ENCODE results near the gene UBE2U.

UBE2U gene

DNA sequence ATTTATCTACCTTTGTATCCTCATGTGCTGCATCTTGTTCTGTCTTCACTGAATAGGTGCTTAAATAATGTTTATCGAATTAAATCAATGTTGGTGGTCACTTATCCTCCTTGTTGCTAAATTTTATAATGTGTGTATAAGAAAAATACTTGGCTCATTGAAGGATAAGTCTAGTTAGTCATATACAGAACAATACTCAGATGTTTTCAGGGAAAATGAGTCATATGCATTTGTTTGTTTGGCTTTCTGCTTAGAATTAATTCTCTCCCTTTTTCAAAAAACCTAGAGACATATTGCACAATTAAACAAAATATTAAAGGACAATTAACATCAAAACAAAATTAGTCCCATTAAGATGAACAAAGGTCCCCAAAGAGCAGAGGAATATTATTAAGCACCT, 89.0 kb downstream of the UBE2U start:
- no peak for DNase-seq (ENCODE audit: low read depth in 2 of 2)

DNA sequence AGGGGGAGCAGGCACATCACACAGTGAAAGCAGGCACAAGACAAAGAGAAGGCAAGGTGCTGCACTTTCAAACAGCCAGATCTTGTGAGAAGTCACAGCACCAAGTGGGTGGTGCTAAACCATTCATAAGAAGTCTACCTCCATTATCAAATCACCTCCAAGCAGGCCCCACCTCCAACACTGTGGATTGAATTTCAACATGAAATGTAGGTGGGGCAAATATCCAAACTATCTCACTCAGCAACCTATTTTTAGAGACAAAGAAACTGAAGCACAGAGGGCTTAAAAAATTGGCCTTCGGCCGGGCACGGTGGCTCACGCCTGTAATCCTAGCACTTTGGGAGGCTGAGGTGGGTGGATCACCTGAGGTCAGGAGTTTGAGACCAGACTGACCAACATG, 90.4 kb downstream of the UBE2U start:
- DNase-seq (ENCODE audit: low read depth in 2 of 2), result no peak

DNA sequence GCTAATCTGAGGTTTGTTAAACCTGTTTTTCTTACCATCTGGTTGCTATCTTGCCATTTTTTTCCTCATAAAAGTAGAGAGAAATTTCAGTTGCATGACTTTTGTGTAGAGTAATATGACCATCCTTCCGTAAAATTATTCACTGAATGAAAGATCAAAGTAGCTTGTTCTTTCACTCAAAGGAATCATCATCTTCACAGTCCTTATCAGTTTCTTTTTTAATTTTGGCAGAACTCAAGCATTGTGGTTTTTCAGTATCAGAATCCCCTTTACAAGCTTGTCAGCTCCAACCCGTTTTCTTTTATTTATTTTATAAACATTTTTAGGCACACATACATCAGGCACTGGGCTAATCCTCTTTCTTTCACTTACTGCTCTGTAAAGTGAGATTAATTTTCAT, 91.7 kb downstream of the UBE2U start:
- no peak for DNase-seq (ENCODE audit: low read depth in 2 of 2)

DNA sequence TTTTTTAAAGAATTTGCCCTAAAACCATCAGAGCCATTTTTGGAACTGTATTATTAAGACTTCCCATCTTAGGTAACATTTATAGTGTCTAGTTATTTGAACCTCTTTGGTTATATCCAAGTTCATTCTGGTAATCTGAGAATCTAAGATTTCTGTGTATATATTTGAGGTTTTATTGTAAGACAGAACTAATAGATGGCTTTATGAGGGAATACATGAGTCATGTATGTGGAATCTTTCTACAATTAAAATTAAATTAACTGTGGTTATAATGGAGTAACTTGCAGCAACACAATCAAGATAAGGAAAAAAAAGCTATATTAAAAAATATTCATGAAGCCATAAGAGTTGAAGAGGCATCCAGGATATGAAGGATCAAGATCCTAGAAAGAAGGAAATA, 92.1 kb downstream of the UBE2U start:
- no peak for DNase-seq (ENCODE audit: low read depth in 2 of 2)

DNA sequence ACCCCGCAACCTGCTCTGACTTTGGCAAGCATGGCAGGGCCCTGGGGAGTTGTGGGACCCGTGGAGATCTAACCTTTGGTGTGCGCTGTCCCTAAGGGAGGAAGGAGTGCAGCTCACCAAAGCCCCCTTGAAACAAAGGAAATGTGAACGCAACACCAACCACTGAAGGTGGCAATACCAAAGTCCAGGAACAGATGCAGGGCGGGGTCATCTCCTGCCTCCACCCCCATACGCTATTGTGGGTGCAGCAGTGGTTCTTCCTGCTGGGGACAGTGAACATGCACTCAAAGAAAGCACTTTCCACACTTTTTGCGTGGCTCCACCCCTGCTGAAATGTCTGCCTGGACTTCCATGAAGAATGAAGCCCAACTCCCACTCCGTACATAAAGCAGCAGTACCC, 93.0 kb downstream of the UBE2U start:
- DNase-seq (ENCODE audit: low read depth in 2 of 2), result no peak

DNA sequence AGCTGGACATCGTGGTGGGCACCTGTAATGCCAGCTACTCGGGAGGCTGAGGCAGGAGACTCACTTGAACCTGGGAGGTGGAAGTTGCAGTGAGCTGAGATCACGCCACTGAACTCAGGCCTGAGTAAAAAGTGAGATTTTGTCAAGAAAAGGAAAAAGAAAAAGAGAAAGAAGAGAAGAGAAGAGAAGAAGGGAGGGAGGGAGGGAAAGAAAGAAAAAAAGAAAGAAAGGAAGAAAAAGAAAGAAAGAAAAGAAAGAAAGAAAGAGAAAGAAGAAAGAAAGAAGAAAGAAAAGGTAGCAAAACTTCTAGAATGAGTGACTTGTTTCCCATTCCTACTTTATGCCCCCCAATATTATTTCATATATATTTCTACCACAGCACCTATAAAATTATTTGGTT, 98.8 kb downstream of the UBE2U start:
- no peak for DNase-seq (ENCODE audit: low read depth in 2 of 2)

DNA sequence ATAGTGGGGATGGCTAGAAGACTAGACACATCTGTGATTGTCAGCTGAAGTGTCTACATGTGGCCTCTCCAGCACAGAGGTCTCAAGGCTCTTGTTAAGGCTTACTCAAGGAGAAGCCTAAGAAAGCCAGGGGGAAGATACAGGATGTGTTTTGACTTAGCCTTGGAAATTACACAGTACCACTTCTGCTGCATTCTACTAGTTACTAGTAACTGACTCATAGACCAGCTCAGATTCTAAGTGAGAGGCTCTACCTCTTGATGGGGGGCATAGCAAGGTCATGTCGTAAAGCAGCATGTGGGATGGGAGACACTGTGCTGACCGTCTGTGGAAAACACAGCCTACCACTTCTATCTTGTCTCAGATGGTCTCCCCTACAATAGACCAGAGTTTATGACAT, 99.5 kb downstream of the UBE2U start:
- no peak for DNase-seq (ENCODE audit: low read depth in 2 of 2)

DNA sequence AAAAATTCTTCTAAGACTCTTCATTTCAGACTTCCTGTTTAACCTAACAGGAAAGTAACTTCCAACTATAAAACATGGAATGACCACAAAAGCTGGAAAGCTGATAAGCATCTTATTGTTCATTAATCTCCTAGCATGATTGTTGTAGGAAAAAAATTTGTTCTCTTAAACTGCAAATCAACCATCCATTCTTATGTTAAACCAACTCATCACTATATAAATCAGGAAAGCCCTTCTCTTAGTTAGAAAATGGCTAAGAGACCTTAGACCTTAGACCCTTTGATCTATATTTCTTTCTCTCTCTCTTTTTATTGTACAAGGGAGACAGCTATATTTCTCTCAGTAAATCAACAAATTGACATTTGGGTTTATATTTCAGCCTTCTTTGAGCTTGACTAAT, 101.4 kb downstream of the UBE2U start:
- no peak for DNase-seq (ENCODE audit: low read depth in 2 of 2)

DNA sequence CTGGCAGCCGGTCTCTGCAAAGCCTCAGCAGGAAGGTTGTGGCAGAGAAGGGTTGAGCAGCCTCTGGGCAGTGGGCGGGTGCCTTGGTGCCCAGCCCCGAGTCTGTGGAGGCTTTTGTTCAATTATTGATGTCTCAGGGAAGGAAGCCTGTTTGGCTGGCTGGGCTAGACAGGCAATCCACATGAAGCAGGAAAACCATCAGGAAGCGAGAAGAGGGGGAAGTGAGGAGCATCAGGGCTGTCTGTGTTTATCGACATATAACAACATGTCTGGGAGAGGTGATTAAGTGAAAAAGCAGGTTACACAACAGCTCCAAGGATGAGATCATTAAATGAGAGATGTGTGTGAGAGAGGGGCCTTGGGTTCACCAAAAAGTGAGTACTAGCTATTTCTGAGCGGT, 105.4 kb downstream of the UBE2U start:
- no peak for DNase-seq (ENCODE audit: low read depth in 2 of 2)

DNA sequence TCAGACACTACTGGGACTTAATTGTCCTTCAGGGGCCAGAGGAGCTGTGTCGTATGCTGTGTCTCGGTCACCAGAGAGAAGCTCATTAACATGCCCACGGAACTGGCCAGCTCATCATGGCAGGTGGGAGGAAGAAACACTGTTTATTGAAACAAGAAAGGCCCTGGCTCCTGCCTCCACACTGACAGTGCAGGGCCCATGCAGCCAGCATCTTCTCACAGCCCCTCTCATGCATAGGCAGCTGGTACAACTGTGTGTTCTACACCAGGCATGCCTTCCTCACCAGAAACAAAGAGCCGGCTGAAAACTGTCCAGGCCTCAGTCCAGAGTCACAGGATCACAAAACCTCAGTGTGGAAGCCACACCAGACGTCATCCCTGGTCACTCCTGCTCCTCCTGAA, 106.0 kb downstream of the UBE2U start:
- DNase-seq (ENCODE audit: low read depth in 2 of 2), result no peak

DNA sequence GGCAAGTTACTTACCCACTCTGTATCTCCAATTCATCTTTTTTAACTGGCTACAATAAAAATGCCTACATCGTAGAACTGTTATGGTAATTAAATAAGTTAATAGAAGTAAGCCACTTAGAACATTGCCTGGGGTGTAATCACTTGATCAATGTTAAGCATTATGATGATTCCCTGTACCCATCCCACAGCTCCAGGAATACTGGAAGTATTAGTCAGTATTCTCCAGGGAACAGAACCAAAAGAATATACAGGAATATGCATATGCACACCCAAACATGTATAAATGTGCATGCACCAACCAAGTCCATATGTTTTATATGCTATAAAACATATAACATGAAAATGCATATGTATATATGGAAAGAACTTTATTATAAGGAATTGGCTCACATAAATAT, 107.3 kb downstream of the UBE2U start:
- DNase-seq (ENCODE audit: low read depth in 2 of 2), result no peak

DNA sequence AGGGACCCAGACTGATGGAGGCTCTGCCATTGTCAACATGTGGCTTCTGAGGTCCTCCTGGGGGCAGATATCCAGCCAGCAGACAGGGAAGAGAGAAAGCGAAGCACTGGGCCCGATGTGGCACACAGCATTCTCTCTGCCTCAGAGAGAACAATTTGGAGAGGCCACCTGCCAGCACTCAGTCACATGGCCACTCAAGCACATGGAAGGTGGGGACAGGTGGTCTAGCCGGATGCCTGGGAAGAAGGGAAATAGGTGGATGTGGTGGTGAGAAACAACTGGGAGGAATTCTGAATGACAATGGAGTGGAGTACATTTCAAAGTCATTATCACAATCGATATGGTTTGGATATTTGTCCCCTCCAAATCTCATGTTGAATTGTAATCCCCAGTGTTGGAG, 109.0 kb downstream of the UBE2U start:
- no peak for DNase-seq (ENCODE audit: low read depth in 2 of 2)

DNA sequence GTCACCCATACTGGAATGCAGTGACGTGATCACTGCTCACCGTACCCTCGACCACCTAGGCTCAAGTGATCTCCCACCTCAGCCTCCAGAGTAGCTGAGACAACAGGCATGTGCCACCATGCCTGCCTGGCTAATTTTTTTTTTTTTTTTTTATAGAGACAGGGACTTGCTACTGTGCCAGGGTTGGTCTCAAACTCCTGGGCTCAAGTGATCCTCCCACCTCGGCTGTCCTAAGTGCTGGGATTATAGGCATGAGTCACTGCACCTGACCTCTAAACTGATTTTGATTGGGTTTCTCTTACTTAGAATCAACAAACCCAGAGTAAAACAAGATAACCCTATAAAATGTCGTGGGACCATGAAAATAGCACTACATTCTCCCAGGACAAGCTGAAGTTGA, 112.0 kb downstream of the UBE2U start:
- no peak for DNase-seq (ENCODE audit: low read depth in 2 of 2)

Data from fibroblast of skin of left biceps (primary cell).